Body of pancreas (tissue), 4 donors: ENCODE results near the gene ZNF407. TPM values are rescaled to one million over a fixed set of nuclear protein-coding genes. Genes with fewer than 3 reads are reported as not detected.

Experiments used
- ATAC-seq: fragments of 150-250 bp; one replicate; pipeline ENCODE4 v1.9.1; 2016
- DNase-seq, 4 donors: peaks; one replicate each; pipeline ENCODE4 v3.0.0-alpha.2; 2019
- H3K27ac ChIP-seq, 4 donors: fragments of 200-600 bp; sonication (generic); 1 replicate in 3 of 4; 2 replicates in 1 of 4; pipeline versions ENCODE4 v1.5.1 to v1.6.1; 2016 to 2019; ENCODE audit warnings: mild to moderate bottlenecking in 1 of 4, mixed read lengths in 1 of 4, moderate library complexity in 1 of 4
- H3K27me3 ChIP-seq, 2 donors: fragments of 200-600 bp; sonication (generic); one replicate each; pipeline ENCODE4 v1.6.0; 2016; ENCODE audit warnings: mild to moderate bottlenecking in 1 of 2
- H3K36me3 ChIP-seq, 2 donors: fragments of 200-600 bp; sonication (generic); replicated peaks in 1 of 2; 2 replicates each; pipeline ENCODE4 v1.5.1; 2016; ENCODE audit warnings: low read depth in 2 of 2; ENCODE audit not compliant: insufficient read depth in 1 of 2
- H3K4me1 ChIP-seq: fragments of 200-600 bp; sonication (generic); one replicate; pipeline ENCODE4 v1.6.0; 2016
- H3K4me3 ChIP-seq, 2 donors: fragments of 200-600 bp; sonication (generic); 1 replicate in 1 of 2; 2 replicates in 1 of 2; pipeline ENCODE4 v1.5.1; 2016 to 2019
- H3K9me3 ChIP-seq, 3 donors: fragments of 200-600 bp; sonication (generic); 1 replicate in 2 of 3; 2 replicates in 1 of 3; pipeline ENCODE4 v1.5.1; 2016
- CTCF ChIP-seq, 7 experiments: fragments of 450-650 bp in 4 of 7; fragments of 200-600 bp in 3 of 7; sonication (generic) in 3 of 7; IDR thresholded peaks; one replicate each; pipeline ENCODE4 v1.5.1; 2016 to 2019; ENCODE audit warnings: antibody characterized with exemption in 7 of 7
- POLR2A ChIP-seq, 3 donors: fragments of 450-650 bp; IDR thresholded peaks; one replicate each; pipeline ENCODE4 v1.6.1; 2016; ENCODE audit warnings: antibody characterized with exemption in 3 of 3, mild to moderate bottlenecking in 2 of 3
- WGBS, 2 donors: methylation state at CpG; one replicate each; pipeline ENCODE4 v1.1.5; 2017; 5-methylcytosine and 5-hydroxymethylcytosine counted together
- intact Hi-C: fragments of 100-400 bp; cut with DNase I; formaldehyde crosslinking; loops from one replicate; pipeline ENCODE4 v1.15.1; 2023
- total RNA-seq, 2 donors: library from RNA; depleted of rRNA; stranded (reverse); fragments of >200 nt; gene quantifications; one replicate each; pipeline ENCODE4 v1.1.0, GENCODE V29; 2016

The ZNF407 gene
- total RNA-seq, 2 donors from 2014 or later, result 14.3 to 19.1 TPM

- Histone ChIP-seq H3K36me3 (no peaks in the 10 kb centered on the region), H3K27me3 (no peaks in the 10 kb centered on the region), H3K4me1 (no peaks in the 10 kb centered on the region), H3K4me3 (no peak overlapping the region), H3K9me3 (no peaks in the 10 kb centered on the region), H3K27ac (no peak overlapping the region)
- no peak for TF ChIP-seq CTCF (IDR thresholded peaks at IDR 0.05)
- no peak for TF ChIP-seq POLR2A (IDR thresholded peaks at IDR 0.05)
- intact Hi-C loops, result no loop called here
- ATAC-seq (no peak), DNase-seq (no peak)
Observed at GRCh38 chr18:74604361-74604760, 6.7 kb downstream of the ZNF407 start.

GRCh38 chr18:74604774-74605173 is 7.1 kb downstream of the ZNF407 start:
- DNase-seq, result no peak
- H3K27ac ChIP-seq, result no peak overlapping the region
- WGBS, 2 donors, result 61 to 66% methylated on average over 4 of the region's 4 CpGs
- H3K4me1 ChIP-seq, result no peaks in the 10 kb centered on the region
- ATAC-seq, result peak; percentile 64
- no peak overlapping the region for H3K4me3 ChIP-seq
- no peaks in the 10 kb centered on the region for H3K36me3 ChIP-seq
- no peak for TF ChIP-seq CTCF (IDR thresholded peaks at IDR 0.05)
- TF ChIP-seq POLR2A (IDR thresholded peaks at IDR 0.05), result no peak
- no peaks in the 10 kb centered on the region for H3K9me3 ChIP-seq
- intact Hi-C loops, result no loop called here
- no peaks in the 10 kb centered on the region for H3K27me3 ChIP-seq

GRCh38 chr18:74608681-74609080 is 11.0 kb downstream of the ZNF407 start:
- TF ChIP-seq POLR2A (IDR thresholded peaks at IDR 0.05), result no peak
- TF ChIP-seq CTCF (IDR thresholded peaks at IDR 0.05), result no peak
- H3K27ac ChIP-seq, result no peak overlapping the region
- H3K27me3 ChIP-seq, result no peaks in the 10 kb centered on the region
- no peaks in the 10 kb centered on the region for H3K36me3 ChIP-seq
- WGBS, 2 donors, result 54 to 61% methylated on average over 2 of the region's 2 CpGs
- no peaks in the 10 kb centered on the region for H3K4me1 ChIP-seq
- DNase-seq (no peak), ATAC-seq (no peak)
- intact Hi-C loops, result no loop called here
- H3K9me3 ChIP-seq, result no peaks in the 10 kb centered on the region
- no peak overlapping the region for H3K4me3 ChIP-seq

- no peak for DNase-seq
- H3K9me3 ChIP-seq, result no peaks in the 10 kb centered on the region
- ATAC-seq, result no peak
- intact Hi-C loops, result no loop called here
- H3K27me3 ChIP-seq, result no peaks in the 10 kb centered on the region
- no peaks in the 10 kb centered on the region for H3K36me3 ChIP-seq
- no peak overlapping the region for H3K4me3 ChIP-seq
- H3K27ac ChIP-seq, result no peak overlapping the region
- no peaks in the 10 kb centered on the region for H3K4me1 ChIP-seq
- TF ChIP-seq POLR2A (IDR thresholded peaks at IDR 0.05) (no peak), CTCF (IDR thresholded peaks at IDR 0.05) (no peak)
- WGBS, 2 donors, result 80 to 87% methylated on average over 3 of the region's 3 CpGs
Observed at GRCh38 chr18:74609535-74609934, 11.9 kb downstream of the ZNF407 start.

- DNase-seq (no peak), ATAC-seq (no peak)
- H3K27ac ChIP-seq, result no peak overlapping the region
- no peaks in the 10 kb centered on the region for H3K4me1 ChIP-seq
- intact Hi-C loops, result no loop called here
- no peak for TF ChIP-seq POLR2A (IDR thresholded peaks at IDR 0.05)
- no peak for TF ChIP-seq CTCF (IDR thresholded peaks at IDR 0.05)
- no peaks in the 10 kb centered on the region for H3K36me3 ChIP-seq
- no peaks in the 10 kb centered on the region for H3K27me3 ChIP-seq
- 85% methylated on average over 7 of the region's 7 CpGs for WGBS, 2 donors
- no peak overlapping the region for H3K4me3 ChIP-seq
- no peaks in the 10 kb centered on the region for H3K9me3 ChIP-seq
Observed at GRCh38 chr18:74610051-74610615, 12.5 kb downstream of the ZNF407 start.
